Measurements from ENCODE around the gene ARSK.
"Not testable (repeated sequence)": the region's sequence is repeated elsewhere in the genome, so short reads cannot be mapped to it uniquely, and the experiment has no call there.

The ARSK gene

DNA sequence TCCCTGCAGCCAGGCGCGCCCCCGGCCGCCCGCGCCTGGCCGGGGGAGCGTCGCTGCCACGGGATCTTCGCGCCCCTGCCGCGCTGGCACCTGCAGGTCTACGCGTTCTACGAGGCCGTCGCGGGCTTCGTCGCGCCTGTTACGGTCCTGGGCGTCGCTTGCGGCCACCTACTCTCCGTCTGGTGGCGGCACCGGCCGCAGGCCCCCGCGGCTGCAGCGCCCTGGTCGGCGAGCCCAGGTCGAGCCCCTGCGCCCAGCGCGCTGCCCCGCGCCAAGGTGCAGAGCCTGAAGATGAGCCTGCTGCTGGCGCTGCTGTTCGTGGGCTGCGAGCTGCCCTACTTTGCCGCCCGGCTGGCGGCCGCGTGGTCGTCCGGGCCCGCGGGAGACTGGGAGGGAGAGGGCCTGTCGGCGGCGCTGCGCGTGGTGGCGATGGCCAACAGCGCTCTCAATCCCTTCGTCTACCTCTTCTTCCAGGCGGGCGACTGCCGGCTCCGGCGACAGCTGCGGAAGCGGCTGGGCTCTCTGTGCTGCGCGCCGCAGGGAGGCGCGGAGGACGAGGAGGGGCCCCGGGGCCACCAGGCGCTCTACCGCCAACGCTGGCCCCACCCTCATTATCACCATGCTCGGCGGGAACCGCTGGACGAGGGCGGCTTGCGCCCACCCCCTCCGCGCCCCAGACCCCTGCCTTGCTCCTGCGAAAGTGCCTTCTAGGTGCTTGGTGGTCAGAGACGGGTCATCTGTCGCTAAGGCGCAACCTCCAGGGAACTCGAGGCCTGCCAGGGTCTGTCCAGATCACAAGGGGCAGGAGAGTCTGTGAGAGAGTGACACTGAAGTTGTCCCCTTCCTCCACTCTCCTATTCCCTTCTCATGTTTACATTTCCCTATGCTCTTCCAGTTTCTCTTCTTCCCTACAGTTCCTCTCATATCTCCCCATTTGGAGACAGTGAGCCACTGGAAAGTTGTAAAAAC is 66.3 kb downstream of the ARSK start:
- DNase-seq (ENCODE audit: low read depth in 2 of 2) = peak in 1 of 2 donors; percentile 39

DNA sequence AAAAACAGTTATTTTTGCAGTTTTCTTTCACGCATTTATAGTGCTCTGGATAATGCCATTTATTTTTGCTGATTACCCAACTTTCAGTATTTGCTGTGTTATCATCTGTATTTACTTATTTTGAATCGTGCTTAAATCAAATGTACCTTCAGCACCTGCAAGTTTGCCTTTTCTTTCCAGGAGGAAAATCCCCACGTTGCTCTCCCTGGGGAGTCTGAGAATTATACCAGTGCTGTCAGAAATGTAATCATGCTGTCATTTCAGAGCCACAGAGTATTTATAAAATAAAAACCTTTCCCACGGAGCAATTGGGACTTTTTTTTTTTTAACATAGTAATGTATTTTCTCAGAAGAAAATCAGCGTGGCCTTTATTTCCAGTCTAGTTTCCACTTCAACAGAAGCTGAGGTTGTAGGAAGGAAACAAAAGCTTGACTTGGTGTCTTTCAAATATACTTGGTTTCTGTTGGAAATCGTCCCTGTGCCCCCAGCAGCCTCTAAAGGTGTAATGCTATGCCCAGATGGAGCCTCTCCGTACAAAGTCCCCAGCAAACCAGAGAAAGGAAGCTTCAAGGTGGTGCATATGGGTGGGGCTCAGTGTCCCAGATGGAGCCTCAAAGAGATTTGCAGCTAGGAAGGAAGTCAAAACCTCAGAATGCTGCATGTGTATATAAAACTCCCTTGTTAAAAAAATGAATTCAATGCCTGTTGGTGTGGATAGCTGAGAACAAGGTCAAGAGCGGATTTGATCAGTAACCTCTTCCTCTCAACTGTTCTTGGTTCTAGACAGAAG is 67.1 kb downstream of the ARSK start:
- no peak for DNase-seq (ENCODE audit: low read depth in 2 of 2)

DNA sequence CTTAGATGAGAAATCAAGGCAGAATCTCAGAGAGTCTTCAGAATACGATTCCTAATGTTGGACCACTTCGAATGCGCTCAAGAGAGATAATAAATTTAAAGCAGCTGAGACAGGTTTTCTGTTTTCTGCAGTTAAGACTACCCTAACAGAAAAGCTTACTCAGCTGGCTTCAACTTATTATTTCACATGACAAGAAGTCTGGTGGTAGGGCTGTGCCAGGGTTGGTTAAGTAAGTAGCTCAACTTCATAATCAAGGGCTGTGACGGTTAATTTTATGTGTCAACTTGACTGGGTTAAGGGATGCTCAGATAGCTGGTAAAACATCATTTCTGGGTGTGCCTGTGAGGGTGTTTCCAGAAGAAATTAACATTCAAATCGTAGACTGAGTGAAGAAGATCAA is 68.8 kb downstream of the ARSK start:
- no peak for DNase-seq (ENCODE audit: low read depth in 2 of 2)

DNA sequence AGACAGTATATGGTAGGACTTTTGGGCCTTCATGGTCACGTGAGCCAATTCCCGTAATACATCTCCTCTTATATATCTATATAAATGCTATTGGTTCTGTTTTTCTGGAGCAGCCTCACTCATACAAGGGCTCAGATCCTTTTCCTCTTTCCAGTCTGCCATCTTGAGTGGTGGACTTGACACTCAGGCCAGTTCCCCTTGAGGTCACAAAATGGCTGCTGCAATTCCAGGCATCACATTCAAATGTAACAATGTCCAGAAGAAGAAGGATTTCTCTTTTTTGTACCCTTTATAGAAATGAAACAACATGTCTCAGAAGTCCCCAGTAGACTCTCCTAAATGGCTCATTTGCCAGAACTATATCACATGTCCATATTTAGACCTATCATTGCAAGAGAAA is 69.5 kb downstream of the ARSK start:
- DNase-seq (ENCODE audit: low read depth in 2 of 2) = no peak

DNA sequence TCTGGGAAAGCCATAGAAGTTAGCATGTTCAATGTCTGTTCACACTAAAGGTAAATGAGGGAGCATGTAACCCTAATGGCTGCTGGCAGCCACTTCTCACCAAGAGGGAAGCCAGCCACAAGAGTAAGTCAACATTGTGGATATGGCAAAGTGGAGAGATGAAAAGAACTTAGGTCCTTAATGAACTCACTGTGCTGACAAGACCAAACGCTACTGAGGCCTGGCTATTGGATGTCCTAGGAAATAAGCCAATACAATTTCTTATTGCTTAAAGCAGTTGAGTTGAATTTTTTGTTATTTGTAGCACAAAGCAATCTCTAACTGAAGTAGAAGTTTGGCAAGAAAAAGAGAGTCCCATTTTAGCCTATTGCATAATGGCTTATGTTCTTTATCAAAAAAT is 71.8 kb downstream of the ARSK start:
- DNase-seq (ENCODE audit: low read depth in 2 of 2) = no peak

DNA sequence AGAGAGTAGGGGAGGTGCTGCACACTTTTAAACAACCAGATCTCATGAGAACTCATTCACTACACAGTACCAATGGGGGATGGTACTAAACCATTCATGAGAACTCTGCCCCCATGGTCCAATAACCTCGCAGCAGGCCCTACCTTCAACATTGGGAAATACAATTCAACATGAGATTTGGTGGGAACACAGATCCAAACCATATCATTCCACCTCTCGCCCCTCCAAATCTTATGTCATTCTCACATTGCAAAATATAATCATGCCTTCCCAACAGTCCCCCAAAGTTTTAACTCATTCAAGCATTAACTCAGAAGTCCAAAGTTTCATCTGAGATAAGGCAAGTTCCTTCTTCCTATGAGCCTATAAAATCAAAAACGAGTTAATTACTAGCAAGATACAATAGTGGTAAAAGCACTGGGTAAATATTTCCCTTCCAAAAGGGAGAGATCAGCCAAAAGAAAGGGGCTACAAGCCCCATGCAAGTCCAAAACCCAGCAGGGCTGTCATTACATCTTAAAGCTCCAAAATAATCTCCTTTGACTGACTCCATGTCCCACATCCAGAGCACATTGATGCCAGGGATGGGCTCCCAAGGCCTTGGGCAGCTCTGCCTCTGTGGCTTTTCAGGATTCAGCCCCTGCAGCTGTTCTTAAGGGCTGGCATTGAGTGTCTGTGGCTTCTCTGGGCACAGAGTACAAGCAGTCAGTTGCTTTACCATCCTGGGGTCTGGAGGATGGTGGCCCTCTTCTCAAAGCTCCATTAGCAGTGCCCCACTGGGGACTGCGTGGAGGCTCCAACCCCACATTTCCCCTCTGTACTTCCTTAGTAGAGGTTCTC is 73.3 kb downstream of the ARSK start:
- DNase-seq (ENCODE audit: low read depth in 2 of 2) = no peak

DNA sequence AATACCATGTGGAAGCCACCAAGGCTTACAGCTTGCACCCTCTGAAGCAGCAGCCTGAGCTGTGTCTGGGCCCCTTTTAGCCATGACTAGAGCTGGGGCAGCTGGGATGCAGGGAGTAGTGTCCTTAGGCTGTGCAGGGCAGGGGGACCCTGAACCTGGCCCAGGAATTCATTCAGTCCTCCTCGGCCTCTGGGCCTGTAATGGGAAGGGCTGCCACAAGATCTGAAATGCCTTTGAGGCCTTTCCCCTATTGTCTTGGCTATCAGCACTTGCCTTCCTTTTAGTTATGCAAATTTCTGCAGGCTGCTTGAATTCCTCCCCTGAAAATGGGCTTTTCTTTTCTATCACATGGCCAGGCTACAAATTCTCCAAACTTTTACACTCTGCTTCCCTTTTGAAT is 74.0 kb downstream of the ARSK start:
- DNase-seq (ENCODE audit: low read depth in 2 of 2) = no peak

DNA sequence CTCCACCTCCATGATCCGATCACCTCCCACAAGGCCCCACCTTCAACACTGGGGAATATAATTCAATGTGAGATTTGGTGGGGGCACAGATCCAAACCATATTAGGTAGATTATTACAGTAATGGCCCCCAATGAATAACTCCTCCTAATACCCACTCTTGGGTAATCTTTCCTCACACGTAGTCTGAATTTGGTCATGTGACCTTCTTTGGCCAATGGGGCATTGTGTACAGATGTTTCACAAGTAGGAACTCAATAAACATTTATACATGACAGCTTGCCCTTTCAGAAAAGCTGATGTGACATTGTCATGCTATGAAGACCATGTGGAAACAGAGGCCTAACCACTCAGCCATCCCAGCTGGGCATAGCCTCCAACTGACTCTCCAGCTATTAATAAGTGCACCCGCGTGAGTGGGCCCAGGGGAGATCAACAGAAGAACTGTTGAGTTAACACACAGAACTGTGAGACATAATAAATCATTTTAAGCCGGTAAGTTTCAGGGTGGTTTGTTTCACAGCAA is 75.6 kb downstream of the ARSK start:
- no peak for DNase-seq (ENCODE audit: low read depth in 2 of 2)

DNA sequence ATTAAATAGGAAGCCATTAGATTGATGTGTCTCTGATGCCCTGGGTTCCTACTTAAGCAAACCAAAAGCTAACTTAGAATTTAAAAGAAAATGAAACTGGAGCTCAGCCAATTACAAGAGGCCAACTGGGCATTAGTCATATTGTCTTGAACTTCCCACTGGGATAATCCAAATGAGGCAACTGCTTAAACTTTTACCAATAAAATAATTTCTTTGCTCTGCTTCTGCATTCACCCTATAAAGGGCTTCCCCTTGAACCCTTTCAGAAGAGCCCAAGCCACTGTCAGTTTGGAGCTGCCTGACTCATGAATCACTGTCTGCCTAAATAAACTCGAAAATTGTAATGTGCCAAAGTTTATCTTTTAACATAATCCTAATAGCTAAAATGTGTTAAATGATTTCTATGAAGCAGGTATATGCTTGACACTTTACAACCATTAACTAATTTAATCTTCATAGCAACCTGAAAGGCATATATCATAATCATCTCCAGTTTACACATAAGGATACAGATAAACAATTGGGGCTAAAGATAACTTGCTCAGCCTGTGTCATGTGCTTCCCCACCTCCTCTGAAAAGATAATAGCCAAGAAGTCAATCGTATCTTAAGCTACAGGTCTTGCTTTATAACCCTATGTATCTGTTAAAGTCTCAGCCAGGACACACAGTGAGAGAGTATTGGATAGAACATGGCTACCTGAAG is 76.5 kb downstream of the ARSK start:
- no peak for DNase-seq (ENCODE audit: low read depth in 2 of 2)

DNA sequence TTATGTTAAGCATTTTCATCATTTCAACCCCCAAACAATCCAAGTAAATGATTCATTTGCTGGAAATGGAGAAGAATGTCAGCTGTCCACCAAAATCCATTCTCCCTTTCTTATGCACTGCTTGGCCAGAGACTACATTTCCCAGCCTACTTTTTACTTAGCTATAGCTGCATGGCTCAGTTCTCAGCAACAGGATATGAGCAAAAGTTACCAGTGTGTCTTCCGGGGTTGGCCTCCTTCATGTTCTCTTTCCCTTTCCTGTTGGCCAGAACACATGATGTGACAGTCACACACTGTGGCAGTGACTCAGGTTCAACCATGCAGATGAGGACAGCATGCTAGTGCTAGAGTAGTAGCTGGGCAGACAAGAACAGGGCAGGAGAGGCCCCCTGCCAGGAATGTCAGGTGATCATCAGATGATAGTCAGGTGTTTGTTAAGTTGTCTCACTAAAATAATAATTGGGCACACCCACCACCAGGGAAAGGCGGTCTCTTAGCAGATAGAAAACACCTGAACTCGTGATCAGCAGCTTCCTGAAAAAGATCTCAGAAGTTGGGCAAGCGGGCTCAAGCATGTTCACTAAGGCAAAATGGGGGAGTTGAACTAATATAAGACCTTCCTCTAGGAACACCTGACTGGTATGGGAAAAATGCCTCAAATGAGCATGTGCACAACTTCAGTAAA is 77.2 kb downstream of the ARSK start:
- DNase-seq (ENCODE audit: low read depth in 2 of 2) = peak; percentile 56 to 62

DNA sequence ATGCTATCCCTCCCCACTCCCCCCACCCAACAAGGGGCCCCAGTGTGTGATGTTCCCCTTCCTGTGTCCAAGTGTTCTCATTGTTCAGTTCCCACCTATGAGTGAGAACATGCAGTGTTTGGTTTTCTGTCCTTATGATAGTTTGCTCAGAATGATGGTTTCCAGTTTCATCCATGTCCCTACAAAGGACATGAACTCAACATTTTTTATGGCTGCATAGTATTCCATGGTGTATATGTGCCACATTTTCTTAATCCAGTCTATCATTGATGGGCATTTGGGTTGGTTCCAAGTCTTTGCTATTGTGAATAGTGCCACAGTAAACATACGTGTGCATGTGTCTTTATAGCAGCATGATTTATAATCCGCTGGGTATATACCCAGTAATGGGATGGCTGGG is 78.0 kb downstream of the ARSK start:
- DNase-seq (ENCODE audit: low read depth in 2 of 2) = not testable (repeated sequence)

DNA sequence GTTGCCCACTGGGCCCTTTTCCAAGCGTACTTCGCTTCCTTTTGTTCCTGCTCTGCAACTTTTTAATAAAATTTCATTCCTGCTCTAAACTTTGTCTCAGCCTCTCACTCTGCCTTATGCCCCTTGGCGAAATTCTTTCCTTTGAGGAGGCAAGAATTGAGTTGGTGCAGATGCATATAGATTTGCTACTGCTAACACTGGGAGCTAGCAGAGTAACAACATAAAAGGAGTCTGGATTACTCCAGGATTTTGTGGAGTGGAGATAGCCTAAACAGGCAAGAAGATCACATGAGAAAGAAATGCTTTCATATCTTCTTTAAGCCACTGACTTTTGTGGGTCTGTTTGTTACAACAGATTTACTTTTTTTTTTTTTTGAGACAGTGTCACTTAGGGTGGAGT is 78.8 kb downstream of the ARSK start:
- DNase-seq (ENCODE audit: low read depth in 2 of 2) = no peak

DNA sequence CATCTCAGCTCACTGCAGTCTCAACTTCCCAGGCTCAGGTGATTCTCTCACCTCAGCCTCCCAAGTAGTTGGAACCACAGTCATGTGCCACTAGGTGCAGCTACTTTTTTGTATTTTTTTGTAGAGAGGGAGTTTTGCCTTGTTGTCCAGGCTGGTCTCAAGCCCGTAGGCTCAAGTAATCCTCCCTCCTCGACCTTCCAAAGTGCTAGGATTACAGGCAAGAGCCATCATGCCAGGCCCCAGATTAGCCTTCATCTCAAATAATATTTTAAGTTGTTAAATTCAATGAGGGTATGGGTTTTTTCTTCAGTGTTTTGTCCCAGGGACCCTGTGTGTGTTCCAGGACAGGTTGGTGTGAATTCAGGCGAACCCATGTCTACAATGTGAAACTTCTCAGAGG is 79.2 kb downstream of the ARSK start:
- DNase-seq (ENCODE audit: low read depth in 2 of 2) = no peak

DNA sequence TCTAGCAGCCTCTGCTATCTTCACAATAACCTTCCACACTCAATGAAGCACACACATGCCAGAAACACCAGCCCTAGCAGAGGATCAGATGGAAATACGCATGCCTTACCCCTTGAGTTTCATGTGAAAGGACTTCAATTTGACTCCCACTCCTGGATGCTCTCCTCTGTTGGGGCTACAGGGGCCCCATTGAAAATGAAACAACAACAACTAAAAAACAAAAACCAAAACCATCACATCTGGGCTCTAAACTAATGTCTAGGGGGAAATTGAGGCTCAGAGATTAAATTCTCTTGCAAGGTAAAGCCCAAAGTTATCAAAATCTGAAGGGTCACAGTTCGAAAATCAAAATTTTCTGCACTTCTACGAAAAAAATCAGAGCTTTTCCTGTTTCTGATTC is 83.7 kb downstream of the ARSK start:
- DNase-seq (ENCODE audit: low read depth in 2 of 2) = no peak

DNA sequence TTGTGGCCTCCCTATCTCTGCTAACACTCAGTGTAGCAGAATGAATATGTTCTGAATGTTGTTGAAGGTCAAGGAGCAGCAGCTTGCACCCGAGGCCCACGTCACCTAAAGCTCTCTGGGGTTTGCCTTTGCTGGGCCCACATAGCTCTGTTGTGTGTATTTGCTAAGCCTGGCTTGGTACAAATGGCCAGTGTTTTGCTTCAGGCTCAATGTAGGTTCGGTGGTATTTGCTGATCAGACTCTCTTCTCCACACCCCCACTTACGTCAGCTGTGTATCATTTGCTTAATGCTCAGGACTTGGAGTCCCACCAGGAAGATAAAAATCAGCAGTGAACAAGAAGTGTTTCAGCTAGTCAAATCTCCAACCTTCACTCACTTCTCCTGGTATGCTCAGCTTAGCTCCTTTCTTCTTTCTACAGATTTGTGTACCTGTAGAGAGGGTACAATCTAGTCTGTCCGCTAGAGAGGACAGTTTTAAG is 86.9 kb downstream of the ARSK start:
- no peak for DNase-seq (ENCODE audit: low read depth in 2 of 2)

DNA sequence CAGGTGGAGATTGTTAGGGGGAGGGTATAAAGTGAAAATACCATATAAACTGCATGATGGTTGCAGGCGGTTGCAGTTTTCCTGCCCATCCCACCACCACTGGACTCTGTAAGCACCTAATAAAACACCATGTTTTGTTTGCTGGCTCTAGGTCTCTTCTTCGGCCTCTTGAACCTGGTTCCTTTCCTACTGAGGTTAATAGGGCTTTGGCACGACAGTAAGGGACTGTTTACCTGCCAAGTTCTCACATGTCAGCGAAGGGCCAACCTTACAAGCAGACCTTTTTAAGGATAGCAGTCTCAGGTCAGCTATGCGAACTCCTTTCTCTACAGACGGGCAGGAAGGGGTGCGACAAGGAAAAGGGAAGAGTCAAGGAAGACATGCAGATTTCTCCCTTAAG is 88.3 kb downstream of the ARSK start:
- no peak for DNase-seq (ENCODE audit: low read depth in 2 of 2)

DNA sequence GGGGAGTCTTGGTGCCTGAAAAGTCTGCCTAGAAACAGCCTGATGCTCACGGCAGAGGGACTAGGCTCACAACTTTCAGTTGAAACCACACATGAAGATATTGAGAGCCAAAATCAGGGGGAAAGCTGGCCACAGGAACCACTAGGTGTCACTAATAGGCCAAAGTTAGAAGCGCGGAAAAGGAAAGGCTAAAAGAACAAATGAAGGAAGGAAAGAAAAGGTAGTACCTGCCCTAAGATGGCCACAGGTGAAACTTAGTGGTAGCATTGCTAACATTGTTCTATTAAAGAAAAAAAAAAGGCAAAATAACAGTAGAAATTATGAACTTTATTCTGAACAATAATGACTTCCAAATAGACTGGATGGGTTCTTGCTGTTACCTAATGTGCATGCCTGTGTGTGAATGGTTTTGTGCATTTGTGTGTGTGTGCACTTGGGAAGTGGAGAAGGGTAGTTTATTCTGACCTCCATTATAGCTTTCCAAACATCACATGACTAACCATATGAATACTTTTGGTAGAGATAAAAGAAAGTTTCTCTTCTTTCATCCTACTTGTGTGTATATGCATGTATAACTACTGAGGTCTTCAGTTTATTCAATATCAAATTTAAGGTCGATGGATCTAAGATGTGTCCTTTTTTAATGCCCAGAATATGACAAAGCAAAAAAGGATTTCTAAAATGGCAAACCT is 89.6 kb downstream of the ARSK start:
- peak in 1 of 2 donors; percentile 6 for DNase-seq (ENCODE audit: low read depth in 2 of 2)

DNA sequence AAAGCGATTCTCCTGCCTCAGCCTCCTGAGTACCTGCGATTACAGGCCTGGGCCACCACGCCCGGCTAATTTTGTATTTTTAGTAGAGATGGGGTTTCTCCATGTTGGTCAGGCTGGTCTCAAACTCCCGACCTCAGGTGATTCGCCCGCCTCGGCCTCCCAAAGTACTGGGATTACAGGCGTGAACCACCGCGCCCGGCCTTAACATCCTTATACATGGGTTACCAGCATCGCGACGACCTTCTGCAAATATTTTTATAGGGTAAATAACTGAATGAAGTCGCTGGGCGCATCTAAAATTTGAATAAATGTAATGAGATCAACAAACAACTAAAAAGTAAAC is 91.3 kb downstream of the ARSK start:
- not testable (repeated sequence) for DNase-seq (ENCODE audit: low read depth in 2 of 2)

DNA sequence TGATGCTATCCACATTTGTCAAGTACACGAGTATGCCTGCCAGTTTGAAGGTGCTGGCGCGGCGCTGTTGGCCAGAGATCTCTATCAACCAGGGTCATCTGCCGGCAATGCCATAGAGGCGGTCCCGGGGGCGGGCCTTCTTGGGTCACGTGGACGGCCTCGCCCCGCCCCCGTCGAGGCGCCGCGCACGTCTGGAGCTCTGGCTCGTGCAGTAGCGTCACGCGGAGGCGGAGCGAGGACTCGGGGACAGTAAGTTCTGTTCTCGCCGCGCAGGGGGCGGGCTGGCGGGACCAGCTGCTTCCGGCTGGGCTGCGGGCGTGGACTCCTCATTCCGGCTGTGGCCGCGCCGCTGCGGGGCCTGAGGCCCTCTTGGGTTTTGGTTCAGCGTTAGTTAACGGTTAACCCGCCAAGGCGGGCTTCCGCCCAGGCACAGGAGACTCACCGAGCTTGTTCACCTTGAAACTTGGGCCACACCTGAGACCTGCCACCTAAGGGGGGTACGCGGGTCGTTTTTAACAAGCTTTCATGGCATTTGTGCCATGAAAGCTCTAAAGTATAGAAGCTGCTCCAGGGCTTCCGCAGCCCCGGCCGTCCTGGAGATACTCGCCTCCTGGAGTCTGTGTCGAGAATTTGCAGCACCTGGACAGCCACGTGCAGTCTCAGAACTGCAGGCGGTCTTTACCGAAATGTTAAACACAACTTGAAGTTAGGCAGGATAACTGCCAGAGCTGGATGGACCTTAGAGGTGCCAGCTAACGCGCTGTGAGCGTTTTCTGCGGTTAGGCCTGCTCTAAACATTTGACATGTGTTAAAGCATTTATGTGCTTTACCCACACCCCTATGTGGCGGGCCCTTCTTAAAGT is 91.9 kb downstream of the ARSK start, which contains the start of gene RFESD:
Gene RFESD (plus strand): TSS at position 209 of the 863 bp plus-strand sequence. CDS start 5,495 bp downstream, outside the sequence.
- peak; percentile 96 to 97 for DNase-seq (ENCODE audit: low read depth in 2 of 2)

Measured in stimulated activated CD8-positive, alpha-beta memory T cell treated with anti-CD3 and anti-CD28 coated beads, Interleukin-15, amount 100 ng/mL, for 48 hours (primary cell).